Osteoblast (primary cell): ENCODE results near the gene PLEKHA1. TPM values are rescaled to one million over a fixed set of nuclear protein-coding genes. Genes with fewer than 3 reads are reported as not detected.

Experiments used
- DNase-seq: peaks from one replicate; pipeline ENCODE4 v3.0.0; 2011; ENCODE audit warnings: low spot score, mixed read lengths; ENCODE audit not compliant: insufficient read length; ENCODE audit errors: missing footprints
- H2AFZ ChIP-seq: 2 replicates; pipeline ENCODE4 v1.6.0; 2011; ENCODE audit warnings: mild to moderate bottlenecking, low read length
- H3K27ac ChIP-seq: 2 replicates; pipeline ENCODE4 v1.5.1; 2011; ENCODE audit warnings: mild to moderate bottlenecking, low read depth, low read length, moderate library complexity
- H3K27me3 ChIP-seq: 2 replicates; pipeline ENCODE4 v1.6.0; 2012; ENCODE audit warnings: mild to moderate bottlenecking, control low read depth, inconsistent platforms, low read length, moderate library complexity; ENCODE audit not compliant: insufficient read depth
- H3K36me3 ChIP-seq: 2 replicates; pipeline ENCODE4 v1.5.1; 2011; ENCODE audit warnings: mild to moderate bottlenecking, low read length, control low read depth, moderate library complexity; ENCODE audit not compliant: insufficient read depth
- H3K4me1 ChIP-seq: 2 replicates; pipeline ENCODE4 v1.5.1; 2011; ENCODE audit warnings: mild to moderate bottlenecking, low read length, control low read depth, moderate library complexity; ENCODE audit not compliant: insufficient read depth
- H3K4me2 ChIP-seq: 2 replicates; pipeline ENCODE4 v1.6.0; 2011; ENCODE audit warnings: mild to moderate bottlenecking, low read length; ENCODE audit not compliant: insufficient read depth
- H3K4me3 ChIP-seq: fragments of 200-600 bp; sonication (generic); 3 replicates; pipeline ENCODE4 v1.5.1; 2012; ENCODE audit warnings: mild to moderate bottlenecking, low read length, inconsistent platforms; ENCODE audit not compliant: insufficient read depth
- H3K79me2 ChIP-seq: 2 replicates; pipeline ENCODE4 v1.6.0; 2012; ENCODE audit warnings: mild to moderate bottlenecking, low read length, control low read depth, inconsistent platforms; ENCODE audit not compliant: insufficient read depth
- H3K9me3 ChIP-seq: 2 replicates; pipeline ENCODE4 v1.5.1; 2011; ENCODE audit warnings: low read depth, low read length, control low read depth
- H4K20me1 ChIP-seq: 2 replicates; pipeline ENCODE4 v1.6.0; 2012; ENCODE audit warnings: mild to moderate bottlenecking, low read length, control low read depth; ENCODE audit not compliant: insufficient read depth
- CTCF ChIP-seq: IDR thresholded peaks from 2 replicates; pipeline ENCODE4 v1.5.1; 2011; ENCODE audit warnings: mild to moderate bottlenecking, low read depth, low read length, moderate library complexity; ENCODE audit errors: extremely low read depth
- total RNA-seq: library from RNA; depleted of rRNA; stranded (reverse); fragments of >200 nt; gene quantifications from 2 replicates; pipeline ENCODE4 v1.2.3, GENCODE V29; 2012

The PLEKHA1 gene
- total RNA-seq, 1 donor: 17.4 TPM

- H3K27ac ChIP-seq: no peak overlapping the region
- no peak for TF ChIP-seq CTCF
- no peak for DNase-seq
- no peaks in the 10 kb centered on the region for H3K27me3 ChIP-seq
- no peak overlapping the region for H2AFZ ChIP-seq
- no peak overlapping the region for H3K4me2 ChIP-seq
- H3K9me3 ChIP-seq: no peaks in the 10 kb centered on the region
- peaks cover 7% of the 10 kb centered on the region for H3K36me3 ChIP-seq
- no peak overlapping the region for H3K4me3 ChIP-seq
- H3K79me2 ChIP-seq: peaks cover 34% of the 10 kb centered on the region
- H3K4me1 ChIP-seq: no peaks in the 10 kb centered on the region
- peaks cover 12% of the 10 kb centered on the region for H4K20me1 ChIP-seq
Observed at GRCh38 chr10:122390679-122391078, 16.2 kb downstream of the PLEKHA1 start.

- Histone ChIP-seq H3K9me3 (no peaks in the 10 kb centered on the region), H3K4me1 (no peaks in the 10 kb centered on the region), H3K36me3 (peaks cover 12% of the 10 kb centered on the region)
Observed at GRCh38 chr10:122391875-122392274, 17.4 kb downstream of the PLEKHA1 start.

GRCh38 chr10:122392835-122393234 is 18.3 kb downstream of the PLEKHA1 start:
- Histone ChIP-seq H3K4me2 (no peak overlapping the region), H3K27ac (no peak overlapping the region), H2AFZ (no peak overlapping the region), H3K79me2 (peaks cover 21% of the 10 kb centered on the region), H4K20me1 (peaks cover 9% of the 10 kb centered on the region), H3K27me3 (no peaks in the 10 kb centered on the region), H3K9me3 (no peaks in the 10 kb centered on the region), H3K4me1 (no peaks in the 10 kb centered on the region), H3K4me3 (no peak overlapping the region), H3K36me3 (peaks cover 12% of the 10 kb centered on the region)
- DNase-seq: no peak
- no peak for TF ChIP-seq CTCF

More at GRCh38 chr10:122391875-122392274, 17.4 kb downstream of the PLEKHA1 start:
- no peak overlapping the region for H3K27ac ChIP-seq
- peaks cover 27% of the 10 kb centered on the region for H3K79me2 ChIP-seq
- no peak overlapping the region for H3K4me3 ChIP-seq
- H4K20me1 ChIP-seq: peaks cover 12% of the 10 kb centered on the region
- no peak for DNase-seq
- H2AFZ ChIP-seq: no peak overlapping the region
- TF ChIP-seq CTCF: no peak
- no peaks in the 10 kb centered on the region for H3K27me3 ChIP-seq
- no peak overlapping the region for H3K4me2 ChIP-seq

- Histone ChIP-seq H3K4me1 (no peaks in the 10 kb centered on the region), H3K9me3 (no peaks in the 10 kb centered on the region), H4K20me1 (peaks cover 4% of the 10 kb centered on the region), H3K27ac (no peak overlapping the region), H3K27me3 (no peaks in the 10 kb centered on the region), H2AFZ (no peak overlapping the region), H3K36me3 (peaks cover 12% of the 10 kb centered on the region), H3K79me2 (peaks cover 17% of the 10 kb centered on the region), H3K4me3 (no peak overlapping the region), H3K4me2 (no peak overlapping the region)
- no peak for TF ChIP-seq CTCF
- no peak for DNase-seq
Observed at GRCh38 chr10:122393288-122393687, 18.8 kb downstream of the PLEKHA1 start.
